Measurements from ENCODE around the gene NOS1AP. TPM values are rescaled to one million over a fixed set of nuclear protein-coding genes. Genes with fewer than 3 reads are reported as not detected.
A peak's percentile ranks its signal among the peaks of the same experiment; 100 is the strongest.
"Not testable (repeated sequence)": the region's sequence is repeated elsewhere in the genome, so short reads cannot be mapped to it uniquely, and the experiment has no call there.

NOS1AP gene
- total RNA-seq, 1 experiment from 2014 or later = 14.7 TPM

- CTCF ChIA-PET = no interaction called here
- Mint-ChIP-seq H3K4me3 (no peak overlapping the region), H3K36me3 (no peaks in the 10 kb centered on the region), H3K4me1 (peaks cover 85% of the 10 kb centered on the region), H3K9me3 (no peaks in the 10 kb centered on the region), H3K27ac (peak overlapping the region; percentile 58), H3K27me3 (ENCODE audit: low read depth) (no peaks in the 10 kb centered on the region; the same call in 1 of the 2 replicates)
- DNase-seq (ENCODE audit: low spot score) (no peak), ATAC-seq (peak; percentile 31; the same call in 1 of the 2 replicates)
- POLR2A ChIA-PET = interaction anchor here (0.6 kb wide), 1 partner anchor 104 kb away, joined by 3 read pairs; no protein-coding TSS in a partner anchor
- no peak for TF ChIP-seq E2F4 (CRISPR knock-in tag; IDR thresholded peaks at IDR 0.05; ENCODE audit: borderline replicate concordance, low read depth)
- TF ChIP-seq ZNF232 (CRISPR knock-in tag; IDR thresholded peaks at IDR 0.05) = no peak
- TF ChIP-seq FOXP4 (CRISPR knock-in tag; IDR thresholded peaks at IDR 0.05) = 0 out of 2 replicates have a peak, but pooled peaks have one; percentile 17
- TF ChIP-seq STAT6 (CRISPR knock-in tag; conservative IDR thresholded peaks at IDR 0.05; ENCODE audit: low read depth) = no peak
Measured at GRCh38 chr1:162172311-162173102, 103.0 kb downstream of the NOS1AP start.

GRCh38 chr1:162173607-162174006 lies 104.1 kb downstream of the NOS1AP start:
- DNase-seq (ENCODE audit: low spot score); H3K4me3 Mint-ChIP-seq; ATAC-seq; H3K36me3 Mint-ChIP-seq; H3K27me3 Mint-ChIP-seq (ENCODE audit: low read depth); CTCF ChIA-PET; POLR2A ChIA-PET; H3K9me3 Mint-ChIP-seq; H3K27ac Mint-ChIP-seq: not testable (repeated sequence)
- H3K4me1 Mint-ChIP-seq = peaks cover 85% of the 10 kb centered on the region

- H3K36me3 Mint-ChIP-seq; POLR2A ChIA-PET; H3K9me3 Mint-ChIP-seq; DNase-seq (ENCODE audit: low spot score); H3K27ac Mint-ChIP-seq; ATAC-seq; CTCF ChIA-PET; H3K4me3 Mint-ChIP-seq; H3K27me3 Mint-ChIP-seq (ENCODE audit: low read depth): not testable (repeated sequence)
- peaks cover 85% of the 10 kb centered on the region for H3K4me1 Mint-ChIP-seq
Measured at GRCh38 chr1:162174027-162174426, 104.5 kb downstream of the NOS1AP start.

GRCh38 chr1:162175379-162176081 lies 106.0 kb downstream of the NOS1AP start:
- Mint-ChIP-seq H3K27ac (peak overlapping the region; percentile 51; the same call in 1 of the 2 replicates), H3K4me3 (no peak overlapping the region), H3K36me3 (no peaks in the 10 kb centered on the region), H3K27me3 (ENCODE audit: low read depth) (no peaks in the 10 kb centered on the region; the same call in 1 of the 2 replicates), H3K9me3 (no peaks in the 10 kb centered on the region), H3K4me1 (peaks cover 82% of the 10 kb centered on the region)
- no peak for DNase-seq (ENCODE audit: low spot score)
- ChIA-PET POLR2A (no interaction called here), CTCF (interaction anchor here (0.6 kb wide), 1 partner anchor 88 kb away, joined by 4 read pairs; no protein-coding TSS in a partner anchor)
- peak; percentile 78 for ATAC-seq
- TF ChIP-seq TEAD4 (CRISPR knock-in tag; IDR thresholded peaks at IDR 0.05) = 0 out of 2 replicates have a peak, but pooled peaks have one; percentile 17
- peak; percentile 33; the same call in 1 of the 2 replicates for TF ChIP-seq TEAD1 (CRISPR knock-in tag; IDR thresholded peaks at IDR 0.05)
- TF ChIP-seq ATF1 (CRISPR knock-in tag; IDR thresholded peaks at IDR 0.05) = no peak

Measured in WTC11 (cell line).